IPS DF 6.9 (cell line): ENCODE results near the gene TACC2.

Experiments
- DNase-seq: peaks from one replicate; pipeline ENCODE4 v3.0.0-alpha.2; 2013; ENCODE audit warnings: low read depth, low spot score
- H3K27ac ChIP-seq: one replicate; pipeline ENCODE4 v1.5.1; 2013; ENCODE audit warnings: low read length, control low read depth
- H3K27me3 ChIP-seq: 2 replicates; pipeline ENCODE4 v1.6.1; 2013; ENCODE audit warnings: mild to moderate bottlenecking, low read length; ENCODE audit not compliant: control insufficient read depth, insufficient read depth
- H3K36me3 ChIP-seq: 2 replicates; pipeline ENCODE4 v1.6.1; 2013; ENCODE audit warnings: low read length; ENCODE audit not compliant: control insufficient read depth, insufficient read depth
- H3K4me1 ChIP-seq: 2 replicates; pipeline ENCODE4 v1.6.1; 2013; ENCODE audit warnings: low read length; ENCODE audit not compliant: control insufficient read depth, insufficient read depth
- H3K4me3 ChIP-seq: 2 replicates; pipeline ENCODE4 v1.5.1; 2013; ENCODE audit warnings: mild to moderate bottlenecking, low read length
- H3K9me3 ChIP-seq: 2 replicates; pipeline ENCODE4 v1.6.1; 2013; ENCODE audit warnings: low read length, inconsistent platforms; ENCODE audit not compliant: control insufficient read depth, insufficient read depth
- WGBS: extraction: QIAGEN DNeasy Blood & Tissue Kit; methylation state at CpG from one replicate; pipeline ENCODE4 v1.1.7; 2013; ENCODE audit warnings: mixed read lengths, missing lambda C conversion rate; ENCODE audit not compliant: insufficient read length, insufficient coverage; 5-methylcytosine and 5-hydroxymethylcytosine counted together

TACC2 gene

DNA sequence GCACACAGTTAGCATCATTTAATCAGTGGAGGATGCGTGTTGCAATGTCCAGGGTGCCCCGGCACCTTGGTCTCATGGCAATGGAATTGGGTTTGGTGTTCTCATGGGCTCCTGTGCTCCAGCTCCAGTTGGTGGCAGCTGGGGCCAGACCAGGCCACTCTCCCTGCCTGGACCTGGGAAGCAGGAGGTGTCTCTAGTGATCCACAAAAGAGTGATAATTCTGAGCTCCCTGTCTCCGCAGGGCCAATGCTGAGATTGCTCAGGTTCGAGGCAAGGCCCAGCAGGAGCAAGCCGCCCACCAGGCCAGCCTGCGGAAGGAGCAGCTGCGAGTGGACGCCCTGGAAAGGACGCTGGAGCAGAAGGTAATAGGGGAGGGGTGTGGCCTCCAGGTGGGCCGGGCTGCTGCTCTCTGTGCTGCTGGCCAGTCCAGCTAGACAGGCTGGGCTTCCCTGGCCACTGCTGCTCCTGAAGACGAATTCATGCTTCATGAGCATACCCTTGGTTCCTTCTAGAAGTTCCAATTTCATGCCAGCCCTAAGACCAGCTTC, 260.4 kb downstream of the TACC2 start:
- Histone ChIP-seq H3K27ac (no peak overlapping the region), H3K36me3 (peaks cover 8% of the 10 kb centered on the region; the same call in 1 of the 2 replicates), H3K4me3 (no peak overlapping the region), H3K4me1 (no peaks in the 10 kb centered on the region), H3K27me3 (no peaks in the 10 kb centered on the region), H3K9me3 (no peaks in the 10 kb centered on the region)
- no CpG with 5 or more reads among the region's 11 CpGs for WGBS
- no peak for DNase-seq

DNA sequence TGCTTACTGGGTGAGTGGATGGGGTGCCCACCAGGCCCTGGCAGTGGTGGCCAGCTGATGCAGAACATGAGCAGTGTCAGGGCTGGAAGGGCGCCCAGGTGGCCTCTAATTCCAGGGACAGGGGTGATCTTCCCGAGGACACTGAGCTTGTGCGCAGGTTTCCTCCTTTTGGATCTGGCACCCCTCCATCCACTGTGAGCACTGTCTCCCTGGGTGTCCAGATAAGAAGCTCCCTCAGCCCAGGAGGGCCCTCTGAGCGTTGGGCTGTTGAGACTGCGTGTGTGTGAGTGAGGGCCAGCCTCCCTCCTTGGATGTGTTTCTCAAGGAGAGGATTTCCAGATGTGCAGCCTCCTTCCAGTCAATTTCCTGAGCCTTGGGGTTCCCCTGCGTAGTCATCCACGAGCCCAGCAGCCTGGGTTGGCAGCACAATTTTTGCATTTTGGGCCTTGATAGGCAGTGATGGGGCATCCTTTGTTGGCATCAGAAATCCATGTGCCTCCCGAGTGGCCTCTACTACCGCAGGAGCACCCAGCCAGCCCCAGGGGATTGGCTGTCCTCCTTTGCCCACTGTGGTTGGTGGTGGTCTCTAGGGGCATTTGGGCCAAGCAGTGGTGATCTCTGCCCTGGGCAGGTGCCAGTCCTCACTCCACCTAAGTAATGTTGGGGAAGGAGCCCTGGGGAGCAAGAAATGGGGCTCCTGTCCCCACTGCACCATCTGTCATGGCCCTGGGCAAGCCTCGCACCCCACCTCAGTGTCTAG, 261.2 kb downstream of the TACC2 start:
- H3K27ac ChIP-seq, result no peak overlapping the region
- no peaks in the 10 kb centered on the region for H3K4me1 ChIP-seq
- WGBS, result no CpG with 5 or more reads among the region's 10 CpGs
- DNase-seq, result no peak
- H3K9me3 ChIP-seq, result no peaks in the 10 kb centered on the region
- H3K27me3 ChIP-seq, result no peaks in the 10 kb centered on the region
- peaks cover 8% of the 10 kb centered on the region; the same call in 1 of the 2 replicates for H3K36me3 ChIP-seq
- H3K4me3 ChIP-seq, result no peak overlapping the region

GRCh38 chr10:122251459-122252255, 262.7 kb downstream of the TACC2 start:
- Histone ChIP-seq H3K27ac (no peak overlapping the region), H3K36me3 (peaks cover 6% of the 10 kb centered on the region; the same call in 1 of the 2 replicates), H3K4me3 (no peak overlapping the region), H3K9me3 (no peaks in the 10 kb centered on the region), H3K4me1 (no peaks in the 10 kb centered on the region), H3K27me3 (no peaks in the 10 kb centered on the region)
- WGBS, result no CpG with 5 or more reads among the region's 11 CpGs
- DNase-seq, result no peak

DNA sequence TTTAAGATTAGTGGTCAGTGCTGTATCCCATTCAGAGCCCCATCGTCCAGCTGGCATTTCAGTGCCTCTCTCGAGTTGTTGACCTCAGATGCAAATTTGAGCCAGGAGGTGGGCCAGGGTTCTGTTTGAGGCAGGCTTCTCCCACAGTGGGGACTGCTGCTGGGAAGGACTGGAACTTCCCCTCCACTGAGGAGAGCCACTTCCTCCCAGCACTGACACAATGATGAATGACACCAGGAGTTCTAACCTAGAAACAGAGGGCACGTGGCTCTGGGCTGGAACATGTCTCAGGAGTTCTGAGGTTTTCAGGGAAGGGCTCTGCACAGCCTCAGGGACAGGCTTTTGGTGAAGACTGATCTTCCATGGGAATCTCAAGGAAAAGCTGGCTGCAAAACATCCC, 263.8 kb downstream of the TACC2 start:
- Histone ChIP-seq H3K4me3 (no peak overlapping the region), H3K36me3 (peaks cover 6% of the 10 kb centered on the region; the same call in 1 of the 2 replicates), H3K9me3 (no peaks in the 10 kb centered on the region), H3K27ac (no peak overlapping the region), H3K4me1 (no peaks in the 10 kb centered on the region), H3K27me3 (no peaks in the 10 kb centered on the region)
- DNase-seq, result no peak
- WGBS, result no CpG with 5 or more reads among the region's 3 CpGs

DNA sequence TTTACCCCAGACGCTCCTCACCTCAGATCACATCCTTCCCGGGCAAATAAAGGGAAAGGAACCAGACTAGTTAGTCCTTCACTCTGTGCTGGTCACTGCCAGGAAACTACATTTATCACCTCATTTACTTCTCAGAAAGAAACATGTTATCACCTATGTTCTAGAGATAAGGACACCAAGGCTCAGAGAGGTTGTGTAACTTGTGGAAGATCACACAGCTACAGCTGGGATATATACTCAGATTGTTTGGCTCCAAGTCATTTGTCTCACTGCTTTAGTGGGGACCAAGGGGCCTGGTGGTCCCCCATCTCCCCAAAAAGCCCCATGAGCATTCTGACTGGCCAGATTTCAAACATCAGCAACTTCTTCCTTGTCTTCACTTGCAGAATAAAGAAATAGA, 264.6 kb downstream of the TACC2 start:
- Histone ChIP-seq H3K9me3 (no peaks in the 10 kb centered on the region), H3K27ac (no peak overlapping the region), H3K27me3 (no peaks in the 10 kb centered on the region), H3K36me3 (peaks cover 6% of the 10 kb centered on the region; the same call in 1 of the 2 replicates), H3K4me1 (peaks cover 2% of the 10 kb centered on the region; the same call in 1 of the 2 replicates), H3K4me3 (no peak overlapping the region)
- no CpG with 5 or more reads among the region's 2 CpGs for WGBS
- DNase-seq, result no peak

DNA sequence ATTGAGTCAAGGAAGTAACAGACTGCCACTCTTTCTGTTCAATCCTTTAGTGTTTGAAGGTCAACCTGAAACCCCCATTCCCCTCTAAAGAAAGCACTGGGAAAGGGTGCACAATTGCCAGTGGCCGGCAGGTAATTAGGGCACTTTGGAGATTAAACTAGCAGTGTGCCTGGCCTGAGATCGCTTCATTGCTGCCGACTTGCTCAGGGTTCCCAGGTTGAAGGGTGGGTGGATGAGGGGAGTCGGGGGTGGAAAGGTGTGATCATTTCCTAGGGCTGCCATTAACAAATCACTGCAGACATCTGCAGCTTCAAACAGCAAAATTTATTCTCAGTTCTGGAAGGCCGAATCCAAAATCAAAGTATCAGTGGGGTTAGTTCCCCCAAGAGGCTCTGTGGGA, 265.9 kb downstream of the TACC2 start:
- no CpG with 5 or more reads among the region's 5 CpGs for WGBS
- Histone ChIP-seq H3K4me1 (peaks cover 6% of the 10 kb centered on the region; the same call in 1 of the 2 replicates), H3K36me3 (peaks cover 3% of the 10 kb centered on the region; the same call in 1 of the 2 replicates), H3K27me3 (no peaks in the 10 kb centered on the region), H3K9me3 (no peaks in the 10 kb centered on the region), H3K27ac (no peak overlapping the region), H3K4me3 (no peak overlapping the region)
- DNase-seq, result no peak

DNA sequence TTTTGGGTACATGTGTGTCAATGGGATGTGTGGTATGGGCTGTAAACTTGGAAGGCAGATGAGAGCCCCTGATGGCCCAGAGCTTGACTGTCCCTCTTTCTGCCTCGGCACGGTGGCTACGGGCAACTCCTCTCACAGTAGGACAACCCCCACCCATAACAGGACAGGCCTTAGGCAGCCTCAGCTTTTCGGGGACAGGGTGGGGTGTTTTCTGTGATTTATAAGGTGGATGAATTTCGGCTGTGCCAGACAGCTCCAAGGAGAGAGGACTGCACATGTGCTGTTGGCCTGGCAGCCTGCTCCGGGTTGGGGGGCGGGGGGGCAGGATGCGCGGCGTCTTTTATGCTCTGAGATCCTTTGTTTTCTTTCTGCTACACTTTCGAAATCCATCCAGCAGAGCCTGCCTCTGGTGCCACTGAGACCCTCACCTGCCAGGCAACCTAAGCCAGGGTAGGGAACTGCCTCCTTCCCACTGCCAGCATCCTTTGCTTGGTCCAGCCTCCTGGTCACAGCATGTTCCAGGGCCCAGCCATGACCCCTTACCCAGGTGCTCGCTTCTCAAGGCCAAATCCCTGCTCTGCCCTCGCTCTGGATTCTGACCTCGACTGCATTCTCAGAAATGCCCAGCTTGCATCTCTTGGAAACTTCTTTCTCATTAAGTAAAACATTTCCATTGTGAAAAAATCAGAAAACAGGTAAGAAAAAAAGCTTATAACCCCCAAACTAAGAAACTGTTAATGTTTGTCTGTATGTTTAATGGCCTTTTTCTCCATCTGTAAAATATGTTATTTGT, 266.7 kb downstream of the TACC2 start:
- H3K27ac ChIP-seq, result no peak overlapping the region
- no peak for DNase-seq
- no CpG with 5 or more reads among the region's 14 CpGs for WGBS
- no peaks in the 10 kb centered on the region for H3K9me3 ChIP-seq
- no peak overlapping the region for H3K4me3 ChIP-seq
- peaks cover 3% of the 10 kb centered on the region; the same call in 1 of the 2 replicates for H3K36me3 ChIP-seq
- H3K4me1 ChIP-seq, result peaks cover 6% of the 10 kb centered on the region; the same call in 1 of the 2 replicates
- H3K27me3 ChIP-seq, result no peaks in the 10 kb centered on the region

- Histone ChIP-seq H3K36me3 (peaks cover under 1% of the 10 kb centered on the region; the same call in 1 of the 2 replicates), H3K27me3 (no peaks in the 10 kb centered on the region), H3K27ac (no peak overlapping the region), H3K4me3 (no peak overlapping the region), H3K9me3 (no peaks in the 10 kb centered on the region), H3K4me1 (peaks cover 6% of the 10 kb centered on the region; the same call in 1 of the 2 replicates)
- no peak for DNase-seq
- no CpG with 5 or more reads among the region's 3 CpGs for WGBS
Measured at GRCh38 chr10:122257041-122257440, 268.1 kb downstream of the TACC2 start.

GRCh38 chr10:122258136-122259074, 269.4 kb downstream of the TACC2 start:
- Histone ChIP-seq H3K4me1 (peaks cover 6% of the 10 kb centered on the region; the same call in 1 of the 2 replicates), H3K36me3 (no peaks in the 10 kb centered on the region; the same call in 1 of the 2 replicates), H3K27me3 (no peaks in the 10 kb centered on the region), H3K9me3 (no peaks in the 10 kb centered on the region), H3K27ac (no peak overlapping the region), H3K4me3 (no peak overlapping the region)
- DNase-seq, result no peak
- no CpG with 5 or more reads among the region's 25 CpGs for WGBS
